ENCODE measurements around the gene AACS. TPM values are rescaled to one million over a fixed set of nuclear protein-coding genes. Genes with fewer than 3 reads are reported as not detected.
A peak's percentile ranks its signal among the peaks of the same experiment; 100 is the strongest.

Gene AACS
- 16.6 and 22.9 TPM in 2 replicates for total RNA-seq (ENCODE audit: low replicate concordance)

DNA sequence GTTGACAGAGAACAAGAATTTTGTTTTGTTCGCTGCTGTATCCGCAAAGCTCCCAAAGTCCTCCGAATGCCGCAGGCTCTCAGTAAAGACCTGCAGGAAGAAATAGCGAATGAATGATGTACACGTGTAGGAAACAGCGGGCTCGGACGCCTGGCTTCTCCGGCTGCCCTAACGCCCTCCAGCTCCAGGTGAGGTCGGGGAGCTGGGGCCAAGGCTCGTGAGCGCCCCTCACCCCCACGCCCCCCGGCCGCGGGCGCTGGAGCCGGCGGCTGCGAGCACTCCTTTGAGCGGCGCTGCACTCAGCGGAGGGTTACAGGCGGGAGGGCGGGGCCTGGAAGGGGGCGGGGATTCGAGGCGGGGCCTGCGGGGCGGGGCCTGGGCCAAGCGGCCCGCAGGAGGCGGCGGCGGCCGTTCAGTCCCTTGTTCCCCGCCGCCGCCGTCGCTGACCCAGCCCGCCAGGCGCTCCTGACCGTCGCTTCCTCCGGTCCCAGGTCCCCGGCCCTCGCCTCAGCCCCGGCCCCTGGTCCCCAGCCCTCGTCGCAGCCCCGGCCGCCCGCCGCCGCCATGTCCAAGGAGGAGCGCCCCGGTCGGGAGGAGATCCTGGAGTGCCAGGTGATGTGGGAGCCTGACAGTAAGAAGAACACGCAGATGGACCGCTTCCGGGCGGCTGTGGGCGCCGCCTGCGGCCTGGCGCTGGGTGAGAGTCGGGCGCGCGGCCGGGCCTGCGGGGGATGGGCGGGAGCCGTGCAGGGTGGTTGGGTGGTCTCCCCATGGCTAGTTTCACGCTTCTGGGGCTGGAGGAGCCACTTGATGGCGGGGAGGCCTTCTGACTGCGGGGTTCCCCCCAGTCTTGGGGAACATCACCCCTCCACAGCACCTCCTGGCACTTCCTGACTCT is at the start of gene AACS:
Gene AACS, plus strand, starts transcription at position 415 of the 898 bp plus-strand sequence. Its CDS starts 150 bp downstream, at position 565.
- peaks cover 8% of the 10 kb centered on the region for H3F3A ChIP-seq (ENCODE audit: low read depth)
- H3K27me3 ChIP-seq: peaks cover 13% of the 10 kb centered on the region
- peak; percentile 94 for DNase-seq (ENCODE audit: low spot score)
- Mint-ChIP-seq H3K4me1 (peaks cover 11% of the 10 kb centered on the region), H3K9me3 (peaks cover 5% of the 10 kb centered on the region), H3K27ac (no peak within 1 kb of the TSS), H3K27me3 (ENCODE audit: insufficient read depth, low read depth) (peaks cover 5% of the 10 kb centered on the region), H3K4me3 (peak within 1 kb of the TSS; percentile 86), H3K36me3 (no peaks in the 10 kb centered on the region)
- H4K20me1 ChIP-seq (ENCODE audit: low read depth): no peaks in the 10 kb centered on the region
- H3K9me3 ChIP-seq (ENCODE audit: low read depth): no peaks in the 10 kb centered on the region
- peak within 1 kb of the TSS; percentile 82 for H3K4me3 ChIP-seq
- peak within 1 kb of the TSS; percentile 70 for H3K9ac ChIP-seq
- H3K4me2 ChIP-seq: peak within 1 kb of the TSS; percentile 98
- peaks cover 13% of the 10 kb centered on the region for H3K4me1 ChIP-seq
- H2AFZ ChIP-seq (replicated peaks): peak within 1 kb of the TSS; percentile 98
- TF ChIP-seq EZH2 (IDR thresholded peaks at IDR 0.05) (peak; percentile 46), EZH2phosphoT487 (IDR thresholded peaks at IDR 0.05) (no peak), CTCF (IDR thresholded peaks at IDR 0.05) (peak; percentile 30)
- no peaks in the 10 kb centered on the region for H3K79me2 ChIP-seq (ENCODE audit: low read depth)
- H3K27ac ChIP-seq: no peak within 1 kb of the TSS
- H3K36me3 ChIP-seq: no peaks in the 10 kb centered on the region

DNA sequence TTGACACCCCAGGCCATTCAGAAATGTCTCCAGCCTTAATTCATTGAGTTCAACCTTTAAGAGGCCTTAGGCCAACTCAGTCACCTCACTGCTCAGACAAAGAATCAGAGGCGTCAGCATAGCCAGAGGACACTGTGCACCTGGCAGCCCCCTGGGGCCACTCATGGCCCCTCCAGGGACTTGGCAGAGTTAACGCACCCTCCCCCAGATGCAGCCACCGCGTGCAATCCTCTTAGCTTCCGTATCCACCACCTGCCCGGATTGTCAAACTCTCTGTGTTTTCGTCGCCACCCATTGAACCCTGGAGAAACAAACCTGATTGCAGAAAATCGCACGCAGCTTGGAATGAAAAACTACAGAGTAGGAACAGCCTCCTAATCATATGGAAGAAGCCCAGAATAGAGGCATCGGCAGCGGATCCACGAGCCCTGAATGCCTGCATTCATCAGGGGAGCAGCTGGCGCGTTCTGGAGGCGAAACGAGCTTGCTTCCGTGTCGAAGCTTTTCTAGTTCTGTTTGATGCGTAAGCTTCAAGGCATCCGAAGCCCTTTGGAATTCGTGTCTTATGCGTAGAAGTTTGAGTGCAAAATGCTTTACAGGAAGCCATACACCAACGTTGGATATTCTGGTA is 49.4 kb upstream of the AACS start:
- Histone ChIP-seq H3K4me1 (no peaks in the 10 kb centered on the region), H3K27me3 (no peaks in the 10 kb centered on the region), H2AFZ (replicated peaks) (no peak overlapping the region), H3K9me3 (ENCODE audit: low read depth) (no peaks in the 10 kb centered on the region), H3K9ac (no peak overlapping the region), H3K79me2 (ENCODE audit: low read depth) (no peaks in the 10 kb centered on the region), H3K36me3 (no peaks in the 10 kb centered on the region), H3F3A (ENCODE audit: low read depth) (no peaks in the 10 kb centered on the region), H4K20me1 (ENCODE audit: low read depth) (no peaks in the 10 kb centered on the region), H3K4me2 (no peak overlapping the region), H3K27ac (no peak overlapping the region), H3K4me3 (no peak overlapping the region)
- no peaks in the 10 kb centered on the region for H3K9me3 Mint-ChIP-seq
- H3K27me3 Mint-ChIP-seq (ENCODE audit: insufficient read depth, low read depth): no peaks in the 10 kb centered on the region
- H3K36me3 Mint-ChIP-seq: peaks cover 8% of the 10 kb centered on the region
- no peak for DNase-seq (ENCODE audit: low spot score)
- H3K4me1 Mint-ChIP-seq: no peaks in the 10 kb centered on the region
- H3K27ac Mint-ChIP-seq: no peak overlapping the region
- TF ChIP-seq CTCF (IDR thresholded peaks at IDR 0.05) (no peak), EZH2phosphoT487 (IDR thresholded peaks at IDR 0.05) (no peak), EZH2 (IDR thresholded peaks at IDR 0.05) (no peak)
- no peak overlapping the region for H3K4me3 Mint-ChIP-seq

DNA sequence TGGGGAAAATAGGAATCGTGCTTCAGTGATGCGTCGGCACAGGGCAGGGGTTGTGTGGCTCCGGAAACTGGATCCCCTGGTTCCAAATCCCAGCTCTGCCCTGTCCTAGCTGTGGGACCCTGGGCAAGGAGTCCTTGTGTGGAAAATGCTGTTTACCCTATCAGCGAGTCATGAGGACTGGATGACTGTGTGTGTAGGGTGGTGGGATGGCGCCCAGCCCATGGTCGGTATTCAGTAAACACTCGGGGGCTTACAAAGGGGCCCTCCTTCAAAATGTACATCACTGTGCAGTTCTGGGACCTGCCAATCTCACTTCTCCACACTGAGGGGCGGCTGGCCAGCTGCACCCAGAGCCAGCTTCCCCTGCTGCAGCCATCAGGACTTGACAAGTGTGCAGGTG is 47.4 kb upstream of the AACS start:
- Histone ChIP-seq H3K4me1 (no peaks in the 10 kb centered on the region), H3K4me2 (no peak overlapping the region), H3F3A (ENCODE audit: low read depth) (no peaks in the 10 kb centered on the region), H3K4me3 (no peak overlapping the region), H3K36me3 (no peaks in the 10 kb centered on the region), H3K27ac (no peak overlapping the region), H3K9me3 (ENCODE audit: low read depth) (no peaks in the 10 kb centered on the region), H4K20me1 (ENCODE audit: low read depth) (no peaks in the 10 kb centered on the region), H3K79me2 (ENCODE audit: low read depth) (no peaks in the 10 kb centered on the region), H2AFZ (replicated peaks) (no peak overlapping the region), H3K27me3 (no peaks in the 10 kb centered on the region), H3K9ac (no peak overlapping the region)
- Mint-ChIP-seq H3K36me3 (peaks cover 16% of the 10 kb centered on the region), H3K27me3 (ENCODE audit: insufficient read depth, low read depth) (no peaks in the 10 kb centered on the region), H3K4me1 (no peaks in the 10 kb centered on the region), H3K27ac (no peak overlapping the region), H3K9me3 (no peaks in the 10 kb centered on the region), H3K4me3 (no peak overlapping the region)
- no peak for DNase-seq (ENCODE audit: low spot score)
- TF ChIP-seq CTCF (IDR thresholded peaks at IDR 0.05): no peak
- no peak for TF ChIP-seq EZH2 (IDR thresholded peaks at IDR 0.05)
- no peak for TF ChIP-seq EZH2phosphoT487 (IDR thresholded peaks at IDR 0.05)

Measured in neural progenitor cell (in vitro differentiated cells).